DOHH2 (cell line): ENCODE data around the gene SFT2D1.

Source experiments
- CTCF ChIP-seq: fragments of 200-600 bp; sonication (generic); IDR thresholded peaks from one replicate; pipeline ENCODE4 v1.5.1; 2014; ENCODE audit warnings: antibody characterized with exemption, mild to moderate bottlenecking, low read depth, low read length; ENCODE audit not compliant: poor library complexity, severe bottlenecking
- EZH2phosphoT487 ChIP-seq: fragments of 200-600 bp; sonication (generic); IDR thresholded peaks from 2 replicates; pipeline ENCODE4 v1.6.1; 2017; ENCODE audit warnings: borderline replicate concordance, mild to moderate bottlenecking, antibody characterized with exemption, low read length, moderate library complexity, mixed read lengths

- TF ChIP-seq EZH2phosphoT487 = no peak
- TF ChIP-seq CTCF = no peak
These were observed 4.1 kb upstream of the SFT2D1 start for GRCh38 chr6:166346449-166346848.
